Astrocyte of the cerebellum (primary cell): Measurements from ENCODE around the gene EMC1.

ENCODE experiments used
- DNase-seq: peaks from one replicate; pipeline ENCODE4 v3.0.0-alpha.2; 2011; ENCODE audit warnings: low read depth
- H3K4me3 ChIP-seq: 2 replicates; pipeline ENCODE4 v1.5.1; 2011; ENCODE audit warnings: mild to moderate bottlenecking, low read depth, low read length, moderate library complexity
- in situ Hi-C: cut with HindIII; loops from 2 replicates; pipeline ENCODE4 v1.10.0; 2017; ENCODE audit warnings: low sequenced_read_pairs
- TF ChIP-seq, protein P1 (sequence below): IDR thresholded peaks from 2 replicates; pipeline ENCODE4 v1.5.1; 2012; ENCODE audit warnings: low read length, low read depth, moderate library complexity, mild to moderate bottlenecking; ENCODE audit errors: missing control alignments

Gene EMC1

GRCh38 chr1:19198820-19199219 lies 52.5 kb downstream of the EMC1 start:
- TF ChIP-seq, protein P1, sequence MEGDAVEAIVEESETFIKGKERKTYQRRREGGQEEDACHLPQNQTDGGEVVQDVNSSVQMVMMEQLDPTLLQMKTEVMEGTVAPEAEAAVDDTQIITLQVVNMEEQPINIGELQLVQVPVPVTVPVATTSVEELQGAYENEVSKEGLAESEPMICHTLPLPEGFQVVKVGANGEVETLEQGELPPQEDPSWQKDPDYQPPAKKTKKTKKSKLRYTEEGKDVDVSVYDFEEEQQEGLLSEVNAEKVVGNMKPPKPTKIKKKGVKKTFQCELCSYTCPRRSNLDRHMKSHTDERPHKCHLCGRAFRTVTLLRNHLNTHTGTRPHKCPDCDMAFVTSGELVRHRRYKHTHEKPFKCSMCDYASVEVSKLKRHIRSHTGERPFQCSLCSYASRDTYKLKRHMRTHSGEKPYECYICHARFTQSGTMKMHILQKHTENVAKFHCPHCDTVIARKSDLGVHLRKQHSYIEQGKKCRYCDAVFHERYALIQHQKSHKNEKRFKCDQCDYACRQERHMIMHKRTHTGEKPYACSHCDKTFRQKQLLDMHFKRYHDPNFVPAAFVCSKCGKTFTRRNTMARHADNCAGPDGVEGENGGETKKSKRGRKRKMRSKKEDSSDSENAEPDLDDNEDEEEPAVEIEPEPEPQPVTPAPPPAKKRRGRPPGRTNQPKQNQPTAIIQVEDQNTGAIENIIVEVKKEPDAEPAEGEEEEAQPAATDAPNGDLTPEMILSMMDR = no peak
- H3K4me3 ChIP-seq = no peak overlapping the region
- in situ Hi-C loops = no loop called here
- no peak for DNase-seq

GRCh38 chr1:19197845-19198244 lies 53.5 kb downstream of the EMC1 start:
- no peak overlapping the region for H3K4me3 ChIP-seq
- TF ChIP-seq, protein P1 = no peak
- in situ Hi-C loops = no loop called here
- no peak for DNase-seq

GRCh38 chr1:19196331-19196730 lies 55.0 kb downstream of the EMC1 start:
- in situ Hi-C loops = no loop called here
- DNase-seq = no peak
- H3K4me3 ChIP-seq = no peak overlapping the region
- TF ChIP-seq, protein P1 = no peak

- TF ChIP-seq, protein P1 = no peak
- no peak for DNase-seq
- in situ Hi-C loops = no loop called here
- no peak overlapping the region for H3K4me3 ChIP-seq
Observed at GRCh38 chr1:19193004-19193403, 58.3 kb downstream of the EMC1 start.

GRCh38 chr1:19191811-19192210 lies 59.5 kb downstream of the EMC1 start:
- in situ Hi-C loops = no loop called here
- H3K4me3 ChIP-seq = no peak overlapping the region
- DNase-seq = no peak
- TF ChIP-seq, protein P1 = no peak

DNA sequence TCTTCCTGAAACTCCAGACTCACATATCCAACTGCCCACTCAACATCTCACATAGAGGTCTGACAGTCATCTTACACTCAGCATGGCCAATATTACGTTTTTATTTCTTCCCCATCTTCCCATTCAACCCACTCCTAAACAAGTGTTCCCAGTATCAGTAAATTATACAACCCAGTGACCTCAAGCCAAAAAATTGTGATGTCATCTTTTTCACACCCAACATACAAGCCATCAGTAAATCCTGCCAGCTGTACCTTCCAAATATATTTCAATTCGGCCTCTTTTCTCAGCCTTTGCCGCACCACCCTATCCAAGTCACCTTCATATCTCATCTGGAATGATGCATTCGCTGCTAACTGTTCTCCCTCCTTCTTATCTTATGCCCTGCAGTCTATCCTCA lies 60.9 kb downstream of the EMC1 start:
- DNase-seq = no peak
- in situ Hi-C loops = no loop called here
- TF ChIP-seq, protein P1 = no peak
- H3K4me3 ChIP-seq = no peak overlapping the region

GRCh38 chr1:19189270-19189669 lies 62.1 kb downstream of the EMC1 start:
- in situ Hi-C loops = no loop called here
- TF ChIP-seq, protein P1 = no peak
- no peak for DNase-seq
- H3K4me3 ChIP-seq = no peak overlapping the region
